Astrocyte (in vitro differentiated cells and primary cell): ENCODE data around the gene SART3.

Experiments used
- EZH2 ChIP-seq: IDR thresholded peaks from 2 replicates; pipeline ENCODE4 v1.6.1; 2012; ENCODE audit warnings: mild to moderate bottlenecking, low read length, inconsistent platforms; ENCODE audit not compliant: insufficient read depth
- TF ChIP-seq, protein P1 (sequence below): IDR thresholded peaks from 2 replicates; pipeline ENCODE4 v1.5.1; 2011; ENCODE audit warnings: low read depth, mild to moderate bottlenecking, inconsistent platforms, low read length, moderate library complexity; ENCODE audit not compliant: insufficient read depth

- TF ChIP-seq, protein P1, sequence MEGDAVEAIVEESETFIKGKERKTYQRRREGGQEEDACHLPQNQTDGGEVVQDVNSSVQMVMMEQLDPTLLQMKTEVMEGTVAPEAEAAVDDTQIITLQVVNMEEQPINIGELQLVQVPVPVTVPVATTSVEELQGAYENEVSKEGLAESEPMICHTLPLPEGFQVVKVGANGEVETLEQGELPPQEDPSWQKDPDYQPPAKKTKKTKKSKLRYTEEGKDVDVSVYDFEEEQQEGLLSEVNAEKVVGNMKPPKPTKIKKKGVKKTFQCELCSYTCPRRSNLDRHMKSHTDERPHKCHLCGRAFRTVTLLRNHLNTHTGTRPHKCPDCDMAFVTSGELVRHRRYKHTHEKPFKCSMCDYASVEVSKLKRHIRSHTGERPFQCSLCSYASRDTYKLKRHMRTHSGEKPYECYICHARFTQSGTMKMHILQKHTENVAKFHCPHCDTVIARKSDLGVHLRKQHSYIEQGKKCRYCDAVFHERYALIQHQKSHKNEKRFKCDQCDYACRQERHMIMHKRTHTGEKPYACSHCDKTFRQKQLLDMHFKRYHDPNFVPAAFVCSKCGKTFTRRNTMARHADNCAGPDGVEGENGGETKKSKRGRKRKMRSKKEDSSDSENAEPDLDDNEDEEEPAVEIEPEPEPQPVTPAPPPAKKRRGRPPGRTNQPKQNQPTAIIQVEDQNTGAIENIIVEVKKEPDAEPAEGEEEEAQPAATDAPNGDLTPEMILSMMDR: no peak
- no peak for TF ChIP-seq EZH2
These were observed 11.9 kb downstream of the SART3 start for GRCh38 chr12:108548954-108549521.
